SKM-1 (cell line): ENCODE measurements around the gene ICAM5.
A peak's percentile ranks its signal among the peaks of the same experiment; 100 is the strongest.
"Not testable (repeated sequence)": the region's sequence is repeated elsewhere in the genome, so short reads cannot be mapped to it uniquely, and the experiment has no call there.

ENCODE experiments used
- DNase-seq: peaks from one replicate; lab custom pipeline; 2025; ENCODE audit not compliant: unreplicated experiment; lab: John Stamatoyannopoulos, UW

The ICAM5 gene, protein sequence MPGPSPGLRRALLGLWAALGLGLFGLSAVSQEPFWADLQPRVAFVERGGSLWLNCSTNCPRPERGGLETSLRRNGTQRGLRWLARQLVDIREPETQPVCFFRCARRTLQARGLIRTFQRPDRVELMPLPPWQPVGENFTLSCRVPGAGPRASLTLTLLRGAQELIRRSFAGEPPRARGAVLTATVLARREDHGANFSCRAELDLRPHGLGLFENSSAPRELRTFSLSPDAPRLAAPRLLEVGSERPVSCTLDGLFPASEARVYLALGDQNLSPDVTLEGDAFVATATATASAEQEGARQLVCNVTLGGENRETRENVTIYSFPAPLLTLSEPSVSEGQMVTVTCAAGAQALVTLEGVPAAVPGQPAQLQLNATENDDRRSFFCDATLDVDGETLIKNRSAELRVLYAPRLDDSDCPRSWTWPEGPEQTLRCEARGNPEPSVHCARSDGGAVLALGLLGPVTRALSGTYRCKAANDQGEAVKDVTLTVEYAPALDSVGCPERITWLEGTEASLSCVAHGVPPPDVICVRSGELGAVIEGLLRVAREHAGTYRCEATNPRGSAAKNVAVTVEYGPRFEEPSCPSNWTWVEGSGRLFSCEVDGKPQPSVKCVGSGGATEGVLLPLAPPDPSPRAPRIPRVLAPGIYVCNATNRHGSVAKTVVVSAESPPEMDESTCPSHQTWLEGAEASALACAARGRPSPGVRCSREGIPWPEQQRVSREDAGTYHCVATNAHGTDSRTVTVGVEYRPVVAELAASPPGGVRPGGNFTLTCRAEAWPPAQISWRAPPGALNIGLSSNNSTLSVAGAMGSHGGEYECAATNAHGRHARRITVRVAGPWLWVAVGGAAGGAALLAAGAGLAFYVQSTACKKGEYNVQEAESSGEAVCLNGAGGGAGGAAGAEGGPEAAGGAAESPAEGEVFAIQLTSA

GRCh38 chr19:10289836-10290356 is at the start of gene ICAM5:
Gene ICAM5 (plus strand): TSS chr19:10289952. CDS start chr19:10290044, 92 bp downstream.
- DNase-seq: no peak

DNA sequence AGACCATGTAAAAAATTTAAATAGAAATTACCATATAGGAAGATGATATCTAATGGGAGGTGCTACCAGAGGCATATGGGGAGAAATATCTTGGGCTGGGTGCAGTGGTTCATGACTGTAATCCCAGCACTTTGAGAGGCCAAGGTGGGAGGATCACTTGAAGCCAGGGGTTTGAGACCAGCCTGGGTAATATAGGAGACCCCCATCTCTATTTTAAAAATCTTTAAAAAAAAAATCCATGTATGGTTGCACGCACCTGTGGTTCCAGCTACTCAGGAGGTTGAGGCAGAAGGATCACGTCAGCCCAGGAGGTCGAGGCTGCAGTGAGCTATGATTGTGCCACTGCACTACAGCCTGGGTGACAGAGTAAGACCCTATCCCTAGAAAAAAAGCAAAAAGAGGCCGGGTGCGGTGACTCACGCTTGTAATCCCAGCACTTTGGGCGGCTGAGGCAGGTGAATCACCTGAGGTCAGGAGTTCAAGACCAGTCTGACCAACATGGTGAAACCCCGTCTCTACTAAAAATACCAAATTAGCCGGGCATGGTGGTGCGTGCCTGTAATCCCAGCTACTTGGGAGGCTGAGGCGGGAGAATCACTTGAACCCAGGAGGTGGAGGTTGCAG is 47.8 kb upstream of the ICAM5 start:
- not testable (repeated sequence) for DNase-seq

DNA sequence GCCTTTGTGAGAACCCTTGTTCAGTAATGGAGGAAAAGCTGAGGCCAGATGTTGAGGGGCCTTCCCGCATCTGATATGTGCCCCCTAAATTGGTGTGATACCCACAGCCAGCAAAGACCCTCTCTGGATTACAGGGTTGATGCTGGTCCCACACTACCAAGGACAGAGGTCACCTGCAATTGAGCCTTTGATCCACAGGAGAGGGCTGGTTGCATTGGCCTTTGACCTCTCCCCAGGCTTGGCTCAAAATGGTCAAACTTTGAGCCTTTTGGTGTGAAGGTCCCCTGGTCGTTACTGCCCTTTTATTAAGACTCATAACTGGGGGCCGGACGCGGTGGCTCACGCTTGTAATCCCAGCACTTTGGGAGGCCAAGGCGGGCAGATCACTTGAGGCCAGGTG is 46.1 kb upstream of the ICAM5 start:
- DNase-seq: no peak

DNA sequence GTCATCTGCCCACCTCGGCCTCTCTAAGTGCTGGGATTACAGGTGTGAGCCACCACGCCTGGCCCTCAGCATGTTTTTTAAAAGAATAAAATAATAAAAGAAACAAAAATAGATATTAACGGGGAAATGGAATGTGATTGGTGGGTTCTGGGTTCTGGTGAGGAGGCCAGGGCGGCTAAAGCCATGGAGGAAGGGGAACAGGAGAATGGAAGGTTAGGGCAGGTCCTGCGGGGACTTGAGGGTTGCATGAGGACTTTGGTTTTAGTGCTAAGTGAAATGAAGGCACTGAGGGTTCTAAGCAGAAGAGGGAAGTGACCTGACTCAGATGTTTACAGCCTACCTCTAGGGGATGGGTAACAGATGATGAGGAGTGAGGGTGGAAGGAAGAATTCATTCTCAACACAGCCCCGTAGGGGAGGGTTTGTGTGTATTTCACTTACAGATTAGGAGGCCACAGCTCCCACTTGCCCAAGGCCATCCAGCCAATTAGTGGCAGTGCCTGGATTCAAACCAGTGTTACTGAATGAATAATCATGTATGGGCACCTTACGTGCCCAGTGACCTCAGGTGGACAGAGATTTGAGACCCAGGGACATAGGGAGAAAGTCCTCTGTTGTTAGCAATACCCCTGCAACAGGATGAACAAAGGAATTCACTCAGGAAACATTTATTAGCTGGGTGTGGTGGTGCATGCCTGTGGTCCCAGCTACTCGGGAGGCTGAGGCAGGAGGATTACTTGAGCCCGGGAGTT is 44.4 kb upstream of the ICAM5 start:
- no peak for DNase-seq

- DNase-seq: no peak
Measured at GRCh38 chr19:10246511-10246910, 43.2 kb upstream of the ICAM5 start.

- peak; percentile 98 for DNase-seq
Measured at GRCh38 chr19:10251792-10252694, 37.7 kb upstream of the ICAM5 start, which contains the start of gene MRPL4. Gene MRPL4 (plus strand): TSS chr19:10252214. CDS start chr19:10252254, 40 bp downstream.

DNA sequence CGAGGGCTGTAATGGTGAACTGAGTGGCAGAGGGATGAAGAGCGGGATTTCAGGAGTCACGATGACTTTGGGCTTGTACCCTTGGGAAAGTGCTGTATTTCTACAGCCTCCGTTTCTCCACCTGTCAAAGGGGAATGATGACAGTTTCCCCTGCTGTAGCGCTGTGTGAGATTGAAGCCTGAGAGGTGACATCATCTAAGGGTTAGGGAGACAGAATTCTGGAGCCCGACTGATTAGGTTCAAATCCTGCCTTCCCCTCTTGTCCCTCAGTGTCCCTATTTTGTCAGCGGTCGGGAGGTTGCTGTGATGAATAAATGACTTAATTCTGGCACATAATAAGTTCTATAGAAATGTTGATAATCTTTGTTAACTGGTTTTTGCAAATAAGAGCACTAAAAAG is 37.0 kb upstream of the ICAM5 start:
- no peak for DNase-seq

DNA sequence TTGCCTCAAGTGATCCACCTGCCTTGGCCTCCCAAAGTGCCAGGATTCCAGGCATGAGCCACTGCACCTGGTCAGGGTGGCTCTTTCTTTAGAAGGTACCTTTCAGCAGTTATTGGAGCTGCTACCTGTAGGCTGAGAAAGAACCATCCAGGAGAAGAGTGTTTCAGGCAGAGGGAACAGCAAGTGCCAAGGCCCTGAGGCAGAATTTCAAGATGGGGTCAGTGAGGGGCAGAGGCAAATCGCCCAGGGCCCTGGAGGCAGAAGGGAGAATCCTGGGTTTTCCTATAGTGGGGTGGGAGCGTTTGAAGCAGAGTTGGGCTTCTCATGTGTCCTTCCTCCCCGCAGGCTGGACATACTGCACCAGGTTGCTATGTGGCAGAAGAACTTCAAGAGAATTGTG is 35.5 kb upstream of the ICAM5 start:
- no peak for DNase-seq

GRCh38 chr19:10255358-10255757 is 34.4 kb upstream of the ICAM5 start:
- DNase-seq: no peak

DNA sequence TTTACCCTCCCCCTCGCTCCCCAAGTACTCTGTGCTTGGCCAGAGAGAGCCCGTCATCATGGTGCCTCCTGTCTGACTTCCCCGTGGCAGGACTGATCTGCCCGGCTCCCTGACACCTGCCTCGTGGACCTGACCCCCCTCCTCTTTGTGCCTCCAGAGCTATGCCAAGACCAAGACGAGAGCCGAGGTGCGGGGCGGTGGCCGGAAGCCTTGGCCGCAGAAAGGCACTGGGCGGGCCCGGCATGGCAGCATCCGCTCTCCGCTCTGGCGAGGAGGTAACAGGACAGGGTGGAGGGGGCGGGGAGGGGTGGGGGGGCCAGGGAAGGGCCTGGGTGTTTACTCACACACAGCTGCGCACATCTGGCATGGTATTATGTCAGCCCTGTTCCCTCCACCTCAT is 33.2 kb upstream of the ICAM5 start:
- no peak for DNase-seq

- DNase-seq: no peak
Measured at GRCh38 chr19:10256970-10257615, 32.7 kb upstream of the ICAM5 start.

DNA sequence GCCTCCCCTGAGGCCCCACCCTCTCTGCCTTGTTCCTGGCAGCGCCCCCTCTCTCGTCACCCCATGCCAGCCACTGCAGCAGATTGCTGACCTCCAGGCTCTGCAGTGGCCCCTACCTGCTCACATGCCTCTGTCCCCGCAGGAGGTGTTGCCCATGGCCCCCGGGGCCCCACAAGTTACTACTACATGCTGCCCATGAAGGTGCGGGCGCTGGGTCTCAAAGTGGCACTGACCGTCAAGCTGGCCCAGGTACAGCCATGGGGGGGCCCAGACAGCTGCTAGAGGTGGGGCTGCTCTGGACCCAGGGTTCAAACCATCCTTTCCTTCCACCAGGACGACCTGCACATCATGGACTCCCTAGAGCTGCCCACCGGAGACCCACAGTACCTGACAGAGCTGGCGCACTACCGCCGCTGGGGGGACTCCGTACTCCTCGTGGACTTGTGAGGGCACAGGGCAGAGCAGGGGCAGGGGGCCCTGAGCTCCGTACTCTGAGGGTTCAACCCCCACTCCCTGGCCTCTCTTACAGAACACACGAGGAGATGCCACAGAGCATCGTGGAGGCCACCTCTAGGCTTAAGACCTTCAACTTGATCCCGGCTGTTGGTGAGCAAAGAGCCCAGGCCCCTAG is 31.6 kb upstream of the ICAM5 start:
- DNase-seq: no peak

- peak; percentile 51 for DNase-seq
Measured at GRCh38 chr19:10259162-10259905, 30.4 kb upstream of the ICAM5 start.

DNA sequence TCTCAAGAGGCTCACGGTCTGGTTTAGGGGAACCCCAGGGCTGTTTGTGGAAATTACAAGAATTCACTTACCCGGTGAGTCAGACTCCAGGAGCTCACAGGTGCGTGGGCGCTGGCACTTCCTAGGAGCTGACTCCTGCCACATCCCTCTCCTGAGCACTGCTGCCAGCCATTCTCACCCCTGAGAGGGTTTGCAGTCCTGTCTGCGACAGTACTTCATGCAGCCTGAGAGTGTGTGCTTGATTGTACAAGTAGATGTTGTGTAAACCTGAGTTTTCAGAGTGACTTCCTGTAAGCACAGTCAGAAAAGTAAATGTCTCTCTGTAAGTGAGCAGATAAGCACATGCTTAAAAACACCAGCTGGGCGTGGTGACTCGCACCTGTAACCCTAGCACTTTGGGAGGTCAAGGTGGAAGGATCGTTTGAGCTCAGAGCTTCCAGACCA is 29.6 kb upstream of the ICAM5 start:
- no peak for DNase-seq

GRCh38 chr19:10262771-10263170 is 27.0 kb upstream of the ICAM5 start:
- DNase-seq: no peak

GRCh38 chr19:10266706-10267105 is 23.0 kb upstream of the ICAM5 start:
- no peak for DNase-seq

GRCh38 chr19:10268071-10268470 is 21.7 kb upstream of the ICAM5 start:
- no peak for DNase-seq
